Kidney (tissue), 14 donors: Measurements from ENCODE around the gene RHEX. TPM values are rescaled to one million over a fixed set of nuclear protein-coding genes. Genes with fewer than 3 reads are reported as not detected.
"Not testable (repeated sequence)": the region's sequence is repeated elsewhere in the genome, so short reads cannot be mapped to it uniquely, and the experiment has no call there.

ENCODE experiments used
- DNase-seq, 5 donors: peaks; one replicate each; pipeline ENCODE4 v3.0.0-alpha.2; 2013 to 2020
- FAIRE-seq: peaks from 2 replicates; lab custom pipeline; 2012; peaks lifted over from hg19 to GRCh38; lab: Jason Lieb, UNC
- H3K27ac ChIP-seq, 2 donors: one replicate each; pipeline ENCODE4 v1.7.0; 2013; ENCODE audit warnings: low read depth in 2 of 2, low read length in 2 of 2, inconsistent platforms in 1 of 2
- H3K27me3 ChIP-seq: one replicate; pipeline ENCODE4 v1.7.1; 2013; ENCODE audit warnings: low read length, inconsistent platforms; ENCODE audit not compliant: control insufficient read depth, insufficient read depth
- H3K36me3 ChIP-seq, 3 donors: one replicate each; pipeline versions ENCODE4 v1.7.0 to v1.7.1; 2013; ENCODE audit warnings: low read length in 3 of 3, control low read depth in 1 of 3, inconsistent platforms in 1 of 3; ENCODE audit not compliant: insufficient read depth in 3 of 3, control insufficient read depth in 2 of 3
- H3K4me1 ChIP-seq, 3 donors: one replicate each; pipeline versions ENCODE4 v1.7.0 to v1.7.1; 2013; ENCODE audit warnings: low read length in 3 of 3, inconsistent platforms in 1 of 3, low read depth in 1 of 3; ENCODE audit not compliant: control insufficient read depth in 2 of 3, insufficient read depth in 2 of 3
- H3K4me3 ChIP-seq, 3 donors: one replicate each; pipeline versions ENCODE4 v1.7.0 to v1.8.1; 2013; ENCODE audit warnings: low read length in 3 of 3, control low read depth in 1 of 3, inconsistent platforms in 1 of 3
- H3K9ac ChIP-seq, 3 donors: one replicate each; pipeline versions ENCODE4 v1.7.0 to v1.7.1; 2013; ENCODE audit warnings: low read length in 3 of 3, control low read depth in 1 of 3, inconsistent platforms in 1 of 3
- H3K9me3 ChIP-seq, 3 donors: one replicate each; pipeline versions ENCODE4 v1.7.0 to v1.7.1; 2013; ENCODE audit warnings: low read length in 3 of 3, control low read depth in 1 of 3, inconsistent platforms in 1 of 3; ENCODE audit not compliant: control insufficient read depth in 2 of 3, insufficient read depth in 1 of 3
- intact Hi-C: fragments of 100-400 bp; cut with DNase I; formaldehyde crosslinking; loops from one replicate; pipeline ENCODE4 v1.11.1; 2022
- polyA plus RNA-seq: library from polyadenylated mRNA; stranded (reverse); fragments of 350-450 nt; fragmentation: Illumina TruSeq; extraction: RNeasy Lipid Tissue Mini Kit (QIAGEN cat#74804); gene quantifications from one replicate; pipeline ENCODE4 v1.2.3, GENCODE V29; 2014; ENCODE audit warnings: low read depth, low replicate concordance; ENCODE audit not compliant: insufficient read depth
- total RNA-seq: library from RNA; stranded (reverse); fragmentation: NEBNext Ultra II Directional; extraction: Animal tissue kit (Norgen Biotek cat#: 25700); gene quantifications from one replicate; pipeline ENCODE4 v1.2.1, GENCODE V29; 2021
- TF ChIP-seq, protein P1 (sequence below): IDR thresholded peaks from 3 replicates; pipeline ENCODE4 v1.5.1; 2012; ENCODE audit warnings: mild to moderate bottlenecking, moderate library complexity, borderline replicate concordance; ENCODE audit not compliant: insufficient read depth; ENCODE audit errors: extremely low read depth
- donor health status: control.
- donor health status: control.
- donor health status: control.
- donor health status: control.
- donor health status: control.
- donor health status: DM: yes; HTN: yes; CAD: no.
- donor health status: Normal renal cell carcinoma (clear cell type).

Gene RHEX
- total and polyA plus RNA-seq, 2 donors from 2014 or later, result 10.2 to 39.5 TPM

DNA sequence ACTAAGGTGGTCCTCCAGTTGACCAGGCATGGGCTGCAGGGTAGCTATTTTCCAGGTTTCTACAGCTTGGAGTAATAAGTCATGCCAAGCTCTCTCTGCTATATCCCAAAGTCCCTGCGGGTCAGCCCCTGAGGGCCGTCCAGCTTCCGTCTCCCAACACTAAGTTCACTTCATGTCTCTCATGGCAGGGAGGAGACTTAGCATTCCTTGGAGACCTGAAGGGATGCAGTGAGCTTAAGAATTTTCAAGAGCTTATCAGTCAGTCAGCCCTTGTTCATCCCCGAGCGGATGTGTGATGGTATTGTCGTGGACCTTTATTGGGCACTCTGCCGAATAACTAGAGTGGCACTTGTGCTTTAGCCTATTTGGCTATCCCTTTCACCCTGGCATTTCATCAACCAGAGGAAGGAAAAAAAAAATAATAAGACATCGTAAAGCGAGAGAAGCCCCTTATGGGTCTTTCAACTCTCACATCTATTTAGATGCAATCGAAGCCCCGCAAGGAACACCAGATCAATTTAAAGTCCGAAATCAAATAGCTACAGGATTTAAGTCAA lies 2.2 kb downstream of the RHEX start:
- H3K9me3 ChIP-seq, H3K27me3 ChIP-seq, H3K9ac ChIP-seq, DNase-seq, intact Hi-C loops, H3K36me3 ChIP-seq, H3K27ac ChIP-seq, FAIRE-seq: not testable (repeated sequence)
- H3K4me3 ChIP-seq, result peak overlapping the region in 1 of 3 donors; percentile 42
- H3K4me1 ChIP-seq, result peaks cover 0 to 13% (median 5%) of the 10 kb centered on the region in 3 donors

DNA sequence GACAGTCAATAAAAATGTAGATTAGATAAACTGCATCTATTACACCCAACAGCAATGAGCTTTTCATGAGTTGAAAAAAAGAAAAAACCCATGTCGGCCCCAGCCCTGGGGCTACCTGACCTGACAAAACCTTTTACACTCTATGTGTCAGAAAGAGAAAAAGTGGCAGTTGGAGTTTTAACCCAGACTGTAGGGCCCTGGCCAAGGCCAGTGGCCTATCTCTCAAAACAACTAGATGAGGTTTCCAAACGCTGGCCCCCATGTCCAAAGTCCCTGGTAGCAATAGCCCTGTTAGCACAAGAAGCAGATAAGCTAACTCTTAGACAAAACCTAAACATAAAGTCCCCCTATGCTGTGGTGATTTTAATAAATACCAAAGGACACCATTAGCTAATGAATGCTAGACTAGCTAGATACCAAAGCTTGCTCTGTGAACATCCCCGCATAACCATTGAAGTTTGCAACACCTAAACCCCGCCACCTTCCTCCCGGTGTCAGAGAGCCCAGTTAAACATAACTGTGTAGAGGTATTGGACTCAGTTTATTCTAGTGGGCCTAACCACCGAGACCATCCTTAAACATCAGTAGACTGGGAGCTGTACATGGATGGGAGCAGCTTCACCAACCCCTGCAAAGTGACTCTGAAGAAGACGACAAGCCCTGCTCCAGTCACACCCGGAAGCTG lies 2.8 kb downstream of the RHEX start:
- H3K9me3 ChIP-seq, H3K36me3 ChIP-seq, intact Hi-C loops, H3K9ac ChIP-seq, H3K27me3 ChIP-seq, DNase-seq, FAIRE-seq: not testable (repeated sequence)
- Histone ChIP-seq H3K4me1 (peaks cover 0 to 13% (median 5%) of the 10 kb centered on the region in 3 donors), H3K4me3 (peak overlapping the region in 1 of 3 donors; percentile 42), H3K27ac (peak overlapping the region; percentile 9 to 11)

DNA sequence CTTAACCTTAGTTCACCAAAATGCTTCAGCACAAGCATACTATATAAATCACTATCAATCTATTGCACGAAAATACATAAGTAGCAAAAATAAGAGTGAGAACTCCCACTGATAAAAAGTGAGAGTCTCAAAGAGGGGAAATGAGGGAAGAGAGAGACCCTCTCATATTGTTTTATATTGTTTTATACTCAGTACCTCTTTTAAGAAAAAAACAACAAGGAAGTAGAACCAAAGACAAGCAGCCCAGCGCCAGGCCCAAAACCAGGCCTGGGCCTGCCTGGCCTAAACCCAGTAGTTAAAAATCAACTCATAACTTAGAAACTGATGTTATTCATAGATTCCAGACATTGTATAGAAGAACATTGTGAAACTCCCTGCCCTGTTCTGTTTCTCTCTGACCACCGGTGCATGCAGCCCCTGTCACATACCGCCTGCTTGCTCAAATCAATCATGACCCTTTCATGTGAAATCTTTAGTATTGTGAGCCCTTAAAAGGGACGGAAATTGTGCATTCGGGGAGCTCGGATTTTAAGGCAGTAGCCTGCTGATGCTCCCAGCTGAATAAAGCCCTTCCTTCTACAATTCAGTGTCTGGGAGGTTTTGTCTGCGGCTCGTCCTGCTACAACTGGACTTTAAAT lies 5.4 kb downstream of the RHEX start:
- H3K9ac ChIP-seq, H3K4me3 ChIP-seq, H3K9me3 ChIP-seq, intact Hi-C loops, FAIRE-seq, H3K36me3 ChIP-seq, H3K4me1 ChIP-seq, H3K27ac ChIP-seq, DNase-seq, H3K27me3 ChIP-seq: not testable (repeated sequence)

DNA sequence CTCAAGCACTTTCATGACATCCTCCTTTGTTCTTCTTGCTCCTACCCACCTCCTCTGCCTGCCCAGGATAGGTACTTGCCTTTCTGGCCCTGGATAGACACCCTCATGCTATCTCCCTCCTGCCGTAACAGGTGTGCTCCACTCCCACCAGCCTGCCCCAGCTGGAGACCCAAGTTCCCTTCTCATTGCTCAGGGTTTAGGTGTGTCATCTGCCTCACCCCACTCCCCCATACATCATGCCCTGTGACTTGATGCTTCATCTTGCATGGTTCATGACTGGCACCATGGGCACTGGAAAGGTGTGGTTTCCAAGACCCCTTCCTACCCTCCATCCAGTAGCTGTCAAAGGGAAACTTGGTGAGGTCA lies 5.9 kb downstream of the RHEX start:
- Histone ChIP-seq H3K27me3 (no peaks in the 10 kb centered on the region), H3K27ac (no peak overlapping the region), H3K36me3 (peaks cover 0 to 2% (median 0%) of the 10 kb centered on the region in 3 donors), H3K4me1 (peaks cover 0 to 6% (median 0%) of the 10 kb centered on the region in 3 donors), H3K9me3 (no peaks in the 10 kb centered on the region), H3K9ac (no peak overlapping the region), H3K4me3 (no peak overlapping the region)
- FAIRE-seq (no peak), DNase-seq (no peak)
- TF ChIP-seq, protein P1, sequence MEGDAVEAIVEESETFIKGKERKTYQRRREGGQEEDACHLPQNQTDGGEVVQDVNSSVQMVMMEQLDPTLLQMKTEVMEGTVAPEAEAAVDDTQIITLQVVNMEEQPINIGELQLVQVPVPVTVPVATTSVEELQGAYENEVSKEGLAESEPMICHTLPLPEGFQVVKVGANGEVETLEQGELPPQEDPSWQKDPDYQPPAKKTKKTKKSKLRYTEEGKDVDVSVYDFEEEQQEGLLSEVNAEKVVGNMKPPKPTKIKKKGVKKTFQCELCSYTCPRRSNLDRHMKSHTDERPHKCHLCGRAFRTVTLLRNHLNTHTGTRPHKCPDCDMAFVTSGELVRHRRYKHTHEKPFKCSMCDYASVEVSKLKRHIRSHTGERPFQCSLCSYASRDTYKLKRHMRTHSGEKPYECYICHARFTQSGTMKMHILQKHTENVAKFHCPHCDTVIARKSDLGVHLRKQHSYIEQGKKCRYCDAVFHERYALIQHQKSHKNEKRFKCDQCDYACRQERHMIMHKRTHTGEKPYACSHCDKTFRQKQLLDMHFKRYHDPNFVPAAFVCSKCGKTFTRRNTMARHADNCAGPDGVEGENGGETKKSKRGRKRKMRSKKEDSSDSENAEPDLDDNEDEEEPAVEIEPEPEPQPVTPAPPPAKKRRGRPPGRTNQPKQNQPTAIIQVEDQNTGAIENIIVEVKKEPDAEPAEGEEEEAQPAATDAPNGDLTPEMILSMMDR, result no peak
- intact Hi-C loops, result no loop called here
